ENCODE measurements around the gene SPTBN4. TPM values are rescaled to one million over a fixed set of nuclear protein-coding genes. Genes with fewer than 3 reads are reported as not detected.

Gene SPTBN4
- total and polyA plus RNA-seq, 4 donors = 0.58 to 0.80 (median 0.72) TPM

DNA sequence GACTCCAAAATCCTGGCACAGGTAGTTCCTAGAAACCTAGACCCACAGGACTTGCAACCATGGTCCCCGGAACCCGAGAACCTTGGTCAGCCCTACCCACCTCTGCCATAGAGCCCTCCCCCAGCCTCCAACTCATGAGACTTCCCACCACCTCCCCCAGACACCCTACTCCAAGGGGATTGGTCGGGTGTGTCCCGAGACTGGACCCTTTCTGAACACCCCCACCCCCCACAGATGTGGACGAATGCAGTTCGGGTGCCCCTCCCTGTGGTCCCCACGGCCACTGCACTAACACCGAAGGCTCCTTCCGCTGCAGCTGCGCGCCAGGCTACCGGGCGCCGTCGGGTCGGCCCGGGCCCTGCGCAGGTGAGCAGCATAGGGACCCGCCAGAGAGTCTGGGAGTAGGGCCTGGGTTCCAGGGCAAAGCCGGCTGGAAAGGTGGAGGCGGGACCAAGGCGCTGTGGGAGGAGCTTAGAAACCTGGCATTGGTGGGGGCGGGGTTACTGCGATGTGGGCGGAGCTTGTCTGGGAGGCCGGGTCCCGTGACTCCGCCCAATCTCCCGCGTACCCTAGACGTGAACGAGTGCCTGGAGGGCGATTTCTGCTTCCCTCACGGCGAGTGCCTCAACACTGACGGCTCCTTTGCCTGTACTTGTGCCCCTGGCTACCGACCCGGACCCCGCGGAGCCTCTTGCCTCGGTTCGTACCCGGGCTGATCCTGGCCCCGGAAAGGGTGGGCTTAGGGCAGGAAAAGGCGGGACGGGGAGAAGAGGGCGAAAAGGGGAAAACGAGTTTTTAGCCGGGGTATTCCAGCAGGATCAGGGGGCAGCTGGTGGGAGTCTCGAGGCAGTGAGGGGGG, 146.3 kb downstream of the SPTBN4 start:
- Histone ChIP-seq H3K36me3 (ENCODE audit: control insufficient read depth in 4 of 4, insufficient read depth in 4 of 4, low read length in 4 of 4) (peaks cover 0 to 29% (median 14%) of the 10 kb centered on the region in 4 donors), H3K9ac (ENCODE audit: insufficient read depth in 1 of 2, low read length in 2 of 2) (no peak overlapping the region), H3K9me3 (ENCODE audit: control insufficient read depth in 4 of 4, insufficient read depth in 3 of 4, low read length in 3 of 4) (no peaks in the 10 kb centered on the region), H3K4me3 (no peak overlapping the region), H3K4me1 (ENCODE audit: control insufficient read depth in 5 of 5, insufficient read depth in 5 of 5, low read length in 5 of 5) (peaks cover 0 to 40% (median 12%) of the 10 kb centered on the region in 5 donors), H3K27ac (ENCODE audit: low read depth in 1 of 2, low read length in 1 of 2) (peak overlapping the region; percentile 81 to 88), H3K27me3 (ENCODE audit: control insufficient read depth in 3 of 3, insufficient read depth in 3 of 3, low read length in 2 of 3) (no peaks in the 10 kb centered on the region)
- no peak for ATAC-seq (ENCODE audit: insufficient read depth, low FRiP score)
- DNase-seq = peak in 2 of 3 donors; percentile 30 to 63
- 25 to 36% methylated on average over 50 of the region's 50 CpGs for WGBS, 2 donors
- TF ChIP-seq, protein P1, sequence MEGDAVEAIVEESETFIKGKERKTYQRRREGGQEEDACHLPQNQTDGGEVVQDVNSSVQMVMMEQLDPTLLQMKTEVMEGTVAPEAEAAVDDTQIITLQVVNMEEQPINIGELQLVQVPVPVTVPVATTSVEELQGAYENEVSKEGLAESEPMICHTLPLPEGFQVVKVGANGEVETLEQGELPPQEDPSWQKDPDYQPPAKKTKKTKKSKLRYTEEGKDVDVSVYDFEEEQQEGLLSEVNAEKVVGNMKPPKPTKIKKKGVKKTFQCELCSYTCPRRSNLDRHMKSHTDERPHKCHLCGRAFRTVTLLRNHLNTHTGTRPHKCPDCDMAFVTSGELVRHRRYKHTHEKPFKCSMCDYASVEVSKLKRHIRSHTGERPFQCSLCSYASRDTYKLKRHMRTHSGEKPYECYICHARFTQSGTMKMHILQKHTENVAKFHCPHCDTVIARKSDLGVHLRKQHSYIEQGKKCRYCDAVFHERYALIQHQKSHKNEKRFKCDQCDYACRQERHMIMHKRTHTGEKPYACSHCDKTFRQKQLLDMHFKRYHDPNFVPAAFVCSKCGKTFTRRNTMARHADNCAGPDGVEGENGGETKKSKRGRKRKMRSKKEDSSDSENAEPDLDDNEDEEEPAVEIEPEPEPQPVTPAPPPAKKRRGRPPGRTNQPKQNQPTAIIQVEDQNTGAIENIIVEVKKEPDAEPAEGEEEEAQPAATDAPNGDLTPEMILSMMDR (IDR thresholded peaks at IDR 0.05; ENCODE audit: control extremely low read depth, extremely low read depth) = no peak

DNA sequence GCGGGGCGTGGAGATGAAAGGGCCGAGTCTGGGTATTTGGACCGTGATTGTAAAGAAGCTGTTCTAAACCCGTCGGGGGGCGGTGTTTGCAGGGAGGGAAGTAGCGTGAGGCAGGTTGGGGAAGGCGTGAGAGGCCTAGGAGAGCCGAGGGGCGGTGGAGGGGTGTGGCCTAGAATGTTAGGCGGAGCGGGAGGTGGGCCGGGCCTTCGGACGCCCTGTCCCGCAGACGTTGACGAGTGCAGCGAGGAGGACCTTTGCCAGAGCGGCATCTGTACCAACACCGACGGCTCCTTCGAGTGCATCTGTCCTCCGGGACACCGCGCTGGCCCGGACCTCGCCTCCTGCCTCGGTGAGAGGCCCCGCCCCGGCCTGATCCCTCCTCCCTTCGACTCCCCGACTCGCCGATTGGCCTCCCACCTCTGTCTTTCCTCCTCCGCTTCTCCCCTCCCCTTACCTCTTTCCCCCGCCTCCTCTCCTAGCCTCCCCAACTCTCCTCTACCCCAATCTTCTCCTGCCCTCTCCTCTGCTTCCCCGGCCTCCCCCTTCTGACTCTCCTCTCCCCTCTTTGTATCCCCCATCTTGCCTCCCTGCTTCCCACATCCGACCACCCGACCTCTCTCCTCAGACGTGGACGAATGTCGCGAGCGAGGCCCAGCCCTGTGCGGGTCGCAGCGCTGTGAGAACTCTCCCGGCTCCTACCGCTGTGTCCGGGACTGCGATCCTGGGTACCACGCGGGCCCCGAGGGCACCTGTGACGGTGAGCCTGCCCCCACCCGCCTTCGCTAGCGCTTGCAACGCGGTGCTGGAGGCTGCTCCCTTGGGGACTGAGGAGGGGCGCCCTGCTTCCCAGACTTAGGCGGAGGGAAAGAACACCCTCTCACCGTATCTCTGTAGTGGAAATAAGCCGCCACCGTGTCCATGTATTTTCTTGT, 147.2 kb downstream of the SPTBN4 start:
- ATAC-seq (ENCODE audit: insufficient read depth, low FRiP score) = peak; percentile 48
- H3K9ac ChIP-seq (ENCODE audit: insufficient read depth in 1 of 2, low read length in 2 of 2) = no peak overlapping the region
- TF ChIP-seq, protein P1 (IDR thresholded peaks at IDR 0.05; ENCODE audit: control extremely low read depth, extremely low read depth) = no peak
- no peaks in the 10 kb centered on the region for H3K9me3 ChIP-seq (ENCODE audit: control insufficient read depth in 4 of 4, insufficient read depth in 3 of 4, low read length in 3 of 4)
- peaks cover 0 to 29% (median 13%) of the 10 kb centered on the region in 4 donors for H3K36me3 ChIP-seq (ENCODE audit: control insufficient read depth in 4 of 4, insufficient read depth in 4 of 4, low read length in 4 of 4)
- H3K4me3 ChIP-seq = peak overlapping the region; percentile 35
- H3K27ac ChIP-seq (ENCODE audit: low read depth in 1 of 2, low read length in 1 of 2) = peak overlapping the region; percentile 81 to 88
- 11 to 15% methylated on average over 51 to 67 of the region's 67 CpGs for WGBS, 2 donors
- no peaks in the 10 kb centered on the region for H3K27me3 ChIP-seq (ENCODE audit: control insufficient read depth in 3 of 3, insufficient read depth in 3 of 3, low read length in 2 of 3)
- DNase-seq = peak; percentile 76 to 78 (median 77)
- H3K4me1 ChIP-seq (ENCODE audit: control insufficient read depth in 5 of 5, insufficient read depth in 5 of 5, low read length in 5 of 5) = peaks cover 0 to 40% (median 12%) of the 10 kb centered on the region in 5 donors

DNA sequence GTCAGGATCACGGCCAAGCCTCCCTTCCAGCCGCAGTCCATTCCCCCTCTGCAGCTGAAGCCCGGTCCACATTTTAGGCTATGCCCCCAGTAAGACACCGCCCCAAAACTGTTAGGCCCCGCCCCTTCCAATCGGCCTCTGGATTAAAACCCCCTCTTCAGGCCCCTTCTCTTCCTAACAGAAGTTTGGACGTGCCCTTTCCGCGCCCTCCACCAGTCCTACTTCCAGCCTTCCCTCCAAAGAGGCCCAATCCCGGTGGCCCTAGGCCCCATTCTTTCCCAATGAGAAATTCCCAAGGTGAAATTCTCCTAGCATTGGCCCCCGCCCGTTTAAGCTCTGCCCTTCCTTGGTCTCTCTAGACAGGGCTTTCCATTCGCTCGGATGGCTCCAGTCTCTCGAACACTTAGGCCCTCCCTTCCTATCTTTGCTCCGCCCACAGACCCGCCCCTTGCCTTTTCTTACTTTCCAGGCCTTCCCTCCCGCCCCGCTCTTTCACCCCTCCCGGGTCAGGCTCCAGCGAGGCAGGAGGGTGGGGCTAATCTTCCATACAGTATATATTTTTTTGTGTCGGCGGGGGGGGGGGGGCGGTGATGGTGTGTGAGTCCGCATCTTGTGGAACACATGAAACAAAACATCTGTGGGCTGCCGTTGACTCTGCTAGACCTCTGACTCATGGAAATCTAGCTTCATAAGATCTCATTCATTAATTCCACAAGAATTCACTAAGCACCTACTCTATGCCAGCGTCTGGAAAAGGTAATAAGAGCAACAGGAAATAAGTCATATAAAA, 148.0 kb downstream of the SPTBN4 start:
- H3K36me3 ChIP-seq (ENCODE audit: control insufficient read depth in 4 of 4, insufficient read depth in 4 of 4, low read length in 4 of 4) = peaks cover 0 to 32% (median 19%) of the 10 kb centered on the region in 4 donors
- peaks cover 0 to 33% (median 12%) of the 10 kb centered on the region in 5 donors for H3K4me1 ChIP-seq (ENCODE audit: control insufficient read depth in 5 of 5, insufficient read depth in 5 of 5, low read length in 5 of 5)
- no peak overlapping the region for H3K9ac ChIP-seq (ENCODE audit: insufficient read depth in 1 of 2, low read length in 2 of 2)
- peak; percentile 23 for ATAC-seq (ENCODE audit: insufficient read depth, low FRiP score)
- peak; percentile 90 to 94 (median 90) for DNase-seq
- H3K27me3 ChIP-seq (ENCODE audit: control insufficient read depth in 3 of 3, insufficient read depth in 3 of 3, low read length in 2 of 3) = no peaks in the 10 kb centered on the region
- peak overlapping the region; percentile 81 to 88 for H3K27ac ChIP-seq (ENCODE audit: low read depth in 1 of 2, low read length in 1 of 2)
- no peak overlapping the region for H3K4me3 ChIP-seq
- WGBS, 2 donors = 11 to 19% methylated on average over 25 to 27 of the region's 27 CpGs
- H3K9me3 ChIP-seq (ENCODE audit: control insufficient read depth in 4 of 4, insufficient read depth in 3 of 4, low read length in 3 of 4) = no peaks in the 10 kb centered on the region
- TF ChIP-seq, protein P1 (IDR thresholded peaks at IDR 0.05; ENCODE audit: control extremely low read depth, extremely low read depth) = no peak
